Measurements from ENCODE around the gene GRM2. TPM values are rescaled to one million over a fixed set of nuclear protein-coding genes. Genes with fewer than 3 reads are reported as not detected.

Gene GRM2
- total RNA-seq, 1 donor, result not detected

- no peak for DNase-seq (ENCODE audit: low read depth)
- H3K4me3 ChIP-seq (ENCODE audit: low read depth, low read length), result no peak overlapping the region
- no peak for TF ChIP-seq CTCF (IDR thresholded peaks at IDR 0.05; ENCODE audit: insufficient read depth, low read depth, low read length)
These were observed 21.7 kb upstream of the GRM2 start for GRCh38 chr3:51684971-51685751.

GRCh38 chr3:51686056-51686455 is 20.8 kb upstream of the GRM2 start:
- H3K4me3 ChIP-seq (ENCODE audit: low read depth, low read length), result no peak overlapping the region
- no peak for DNase-seq (ENCODE audit: low read depth)
- no peak for TF ChIP-seq CTCF (IDR thresholded peaks at IDR 0.05; ENCODE audit: insufficient read depth, low read depth, low read length)

GRCh38 chr3:51686512-51687215 is 20.2 kb upstream of the GRM2 start:
- no peak for TF ChIP-seq CTCF (IDR thresholded peaks at IDR 0.05; ENCODE audit: insufficient read depth, low read depth, low read length)
- DNase-seq (ENCODE audit: low read depth), result no peak
- H3K4me3 ChIP-seq (ENCODE audit: low read depth, low read length), result no peak overlapping the region

GRCh38 chr3:51687431-51688205 is 19.2 kb upstream of the GRM2 start:
- no peak for TF ChIP-seq CTCF (IDR thresholded peaks at IDR 0.05; ENCODE audit: insufficient read depth, low read depth, low read length)
- DNase-seq (ENCODE audit: low read depth), result no peak

GRCh38 chr3:51688206-51688600 is 18.7 kb upstream of the GRM2 start:
- no peak for DNase-seq (ENCODE audit: low read depth)
- TF ChIP-seq CTCF (IDR thresholded peaks at IDR 0.05; ENCODE audit: insufficient read depth, low read depth, low read length), result no peak
- no peak overlapping the region for H3K4me3 ChIP-seq (ENCODE audit: low read depth, low read length)

More at GRCh38 chr3:51687431-51688205, 19.2 kb upstream of the GRM2 start:
- H3K4me3 ChIP-seq (ENCODE audit: low read depth, low read length), result no peak overlapping the region

GRCh38 chr3:51691021-51691420 is 15.8 kb upstream of the GRM2 start:
- DNase-seq (ENCODE audit: low read depth), result no peak
- no peak overlapping the region for H3K4me3 ChIP-seq (ENCODE audit: low read depth, low read length)
- TF ChIP-seq CTCF (IDR thresholded peaks at IDR 0.05; ENCODE audit: insufficient read depth, low read depth, low read length), result no peak

All from fibroblast of villous mesenchyme (primary cell).